GM12878 (cell line): ENCODE measurements around the gene HEYL.

Source experiments
- ASH2L ChIP-seq: fragments of 300-600, 200-600 bp; sonication (generic); IDR thresholded peaks from 2 replicates; pipeline ENCODE4 v1.6.1; 2017; ENCODE audit warnings: low read depth, mild to moderate bottlenecking, borderline replicate concordance
- CTCF ChIP-seq, 3 experiments: IDR thresholded peaks in 2 of 3; conservative IDR thresholded peaks in 1 of 3; 2 replicates each; pipeline ENCODE4 v1.5.1; 2011; ENCODE audit warnings: low read depth in 3 of 3, low read length in 3 of 3, mild to moderate bottlenecking in 3 of 3, control low read depth in 2 of 3, moderate library complexity in 2 of 3, inconsistent platforms in 1 of 3, mixed read lengths in 1 of 3; ENCODE audit not compliant: control insufficient read depth in 2 of 3, insufficient read depth in 1 of 3; ENCODE audit errors: extremely low read depth in 1 of 3
- EED ChIP-seq: sonication (generic); IDR thresholded peaks from 2 replicates; pipeline ENCODE4 v1.6.1; 2016; ENCODE audit warnings: antibody characterized with exemption, low read depth
- PBX3 ChIP-seq: IDR thresholded peaks from 2 replicates; pipeline ENCODE4 v1.6.1; 2011; ENCODE audit warnings: mild to moderate bottlenecking, low read depth, low read length, moderate library complexity; ENCODE audit not compliant: insufficient replicate concordance
- POLR2A ChIP-seq: IDR thresholded peaks from 2 replicates; pipeline ENCODE4 v1.6.1; 2011; ENCODE audit warnings: low read depth, mild to moderate bottlenecking, low read length
- SRF ChIP-seq, 2 experiments: IDR thresholded peaks; 2 replicates each; pipeline ENCODE4 v1.6.1; 2011; ENCODE audit warnings: low read depth in 2 of 2, low read length in 2 of 2, mild to moderate bottlenecking in 1 of 2, moderate library complexity in 1 of 2

- TF ChIP-seq EED (no peak), PBX3 (no peak), SRF (IDR thresholded peaks at IDR 0.05; ENCODE audit: low read depth in 2 of 2, low read length in 2 of 2) (no peak), ASH2L (no peak), POLR2A (no peak), CTCF (IDR thresholded peaks at IDR 0.05 in 2 of 3, conservative IDR thresholded peaks at IDR 0.05 in 1 of 3; ENCODE audit: control insufficient read depth in 2 of 3, extremely low read depth in 1 of 3, insufficient read depth in 1 of 3, low read depth in 3 of 3, low read length in 3 of 3) (no peak)
These were observed 7.1 kb downstream of the HEYL start for GRCh38 chr1:39632323-39632681.
